AG04450 (cell line): ENCODE data around the gene ARL3. TPM values are rescaled to one million over a fixed set of nuclear protein-coding genes. Genes with fewer than 3 reads are reported as not detected.
A peak's percentile ranks its signal among the peaks of the same experiment; 100 is the strongest.

Experiments used
- CTCF ChIA-PET: fragments of 300-600, 350-600 bp; formaldehyde crosslinking; extraction: SDS; loops from one replicate; lab custom pipeline; 2022; ENCODE audit warnings: antibody characterized with exemption, inconsistent platforms; lab: Charles Lee
- POLR2A ChIA-PET: fragments of 350-600 bp; formaldehyde crosslinking; extraction: SDS; loops from one replicate; lab custom pipeline; 2021; ENCODE audit warnings: antibody characterized with exemption, inconsistent platforms; lab: Yijun Ruan, JAX
- DNase-seq: peaks from one replicate; pipeline ENCODE4 v3.0.0-alpha.2; 2011; ENCODE audit warnings: low read depth, low spot score
- H3K27ac ChIP-seq: one replicate; pipeline ENCODE4 v1.5.1; 2012; ENCODE audit warnings: low read depth, low read length, control low read depth
- H3K27me3 ChIP-seq: one replicate; pipeline ENCODE4 v1.6.0; 2012; ENCODE audit warnings: low read length; ENCODE audit not compliant: control insufficient read depth, insufficient read depth
- H3K4me3 ChIP-seq: 2 replicates; pipeline ENCODE4 v1.5.1; 2011; ENCODE audit warnings: mild to moderate bottlenecking, low read depth, low read length, control low read depth
- H3K9me3 ChIP-seq: 2 replicates; pipeline ENCODE4 v1.5.1; 2012; ENCODE audit warnings: low read length; ENCODE audit not compliant: control insufficient read depth, insufficient read depth
- polyA plus RNA-seq: library from polyadenylated mRNA; depleted of rRNA; stranded (reverse); fragments of >200 nt; gene quantifications from 2 replicates; pipeline ENCODE4 v1.2.3, GENCODE V29; 2011
- TF ChIP-seq, protein P1 (sequence below): IDR thresholded peaks from 2 replicates; pipeline ENCODE4 v1.5.1; 2011; ENCODE audit warnings: low read depth, low read length, control low read depth, inconsistent platforms

Gene ARL3
- polyA plus RNA-seq, 1 experiment = 19.2 TPM

- TF ChIP-seq, protein P1, sequence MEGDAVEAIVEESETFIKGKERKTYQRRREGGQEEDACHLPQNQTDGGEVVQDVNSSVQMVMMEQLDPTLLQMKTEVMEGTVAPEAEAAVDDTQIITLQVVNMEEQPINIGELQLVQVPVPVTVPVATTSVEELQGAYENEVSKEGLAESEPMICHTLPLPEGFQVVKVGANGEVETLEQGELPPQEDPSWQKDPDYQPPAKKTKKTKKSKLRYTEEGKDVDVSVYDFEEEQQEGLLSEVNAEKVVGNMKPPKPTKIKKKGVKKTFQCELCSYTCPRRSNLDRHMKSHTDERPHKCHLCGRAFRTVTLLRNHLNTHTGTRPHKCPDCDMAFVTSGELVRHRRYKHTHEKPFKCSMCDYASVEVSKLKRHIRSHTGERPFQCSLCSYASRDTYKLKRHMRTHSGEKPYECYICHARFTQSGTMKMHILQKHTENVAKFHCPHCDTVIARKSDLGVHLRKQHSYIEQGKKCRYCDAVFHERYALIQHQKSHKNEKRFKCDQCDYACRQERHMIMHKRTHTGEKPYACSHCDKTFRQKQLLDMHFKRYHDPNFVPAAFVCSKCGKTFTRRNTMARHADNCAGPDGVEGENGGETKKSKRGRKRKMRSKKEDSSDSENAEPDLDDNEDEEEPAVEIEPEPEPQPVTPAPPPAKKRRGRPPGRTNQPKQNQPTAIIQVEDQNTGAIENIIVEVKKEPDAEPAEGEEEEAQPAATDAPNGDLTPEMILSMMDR = no peak
- no peak overlapping the region for H3K4me3 ChIP-seq
- no peak overlapping the region for H3K27ac ChIP-seq
- no peak for DNase-seq
- no peaks in the 10 kb centered on the region for H3K27me3 ChIP-seq
- ChIA-PET CTCF (interaction anchor here (0.6 to 3.0 kb wide), 9 partner anchors 8 to 222 kb away, joined by 4 to 28 read pairs (median 8); partner anchors contain the start of genes ARL3 and SFXN2), POLR2A (interaction anchor here (6.5 kb wide), 1 partner anchor 33 kb away, joined by 71 read pairs; the partner anchor contains the start of genes ARL3 and SFXN2)
- no peaks in the 10 kb centered on the region for H3K9me3 ChIP-seq
These were observed 34.6 kb downstream of the ARL3 start for GRCh38 chr10:102679596-102679995.

DNA sequence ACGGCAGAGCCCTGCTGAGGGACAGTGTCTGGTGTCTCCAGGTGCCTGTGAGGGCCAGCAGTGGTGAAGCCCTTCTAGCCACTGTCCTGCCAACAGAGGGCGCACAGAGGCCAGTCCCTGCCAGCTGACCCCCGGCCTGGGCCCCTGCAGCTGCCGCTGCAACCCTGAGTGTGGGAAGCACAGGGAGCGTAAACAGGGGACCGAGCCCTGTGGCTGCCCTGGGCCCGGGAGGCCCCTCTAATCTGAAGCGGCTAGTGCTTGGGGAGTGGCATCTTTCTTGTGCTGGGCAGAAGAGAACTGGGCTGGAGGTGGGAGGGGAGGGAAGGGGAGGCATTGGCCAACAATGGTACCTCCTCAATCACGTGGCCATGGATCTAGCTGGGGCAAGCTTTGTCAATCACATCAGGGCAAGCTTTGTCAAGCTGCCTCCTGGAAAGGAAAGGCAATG, 35.3 kb downstream of the ARL3 start:
- Histone ChIP-seq H3K27me3 (no peaks in the 10 kb centered on the region), H3K27ac (no peak overlapping the region), H3K9me3 (no peaks in the 10 kb centered on the region), H3K4me3 (no peak overlapping the region)
- TF ChIP-seq, protein P1 = peak; percentile 85
- DNase-seq = no peak
- ChIA-PET POLR2A (interaction anchor here (0.6 to 6.5 kb wide), 3 partner anchors 33 to 86 kb away, joined by 3 to 71 read pairs (median 4); partner anchors contain the start of genes ARL3 and SFXN2), CTCF (interaction anchor here (0.6 to 3.0 kb wide), 9 partner anchors 9 to 223 kb away, joined by 3 to 28 read pairs (median 8); partner anchors contain the start of genes ARL3 and SFXN2)

DNA sequence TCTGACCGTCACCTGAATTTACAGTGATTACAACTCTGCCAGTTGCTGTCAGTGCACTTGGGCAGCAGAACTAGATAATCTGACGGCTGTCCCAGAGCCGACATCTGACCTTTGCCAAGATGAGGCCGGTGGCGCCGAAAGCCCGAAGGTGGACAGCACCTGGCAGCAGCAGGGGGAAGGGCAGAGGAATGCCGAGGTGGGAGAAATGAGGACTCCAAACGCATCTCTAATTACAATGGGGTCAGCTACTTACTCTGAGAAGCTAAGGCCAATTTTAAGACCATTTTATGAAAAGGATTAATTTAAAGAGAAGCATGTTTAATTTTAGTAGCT, 36.2 kb downstream of the ARL3 start:
- ChIA-PET POLR2A (interaction anchor here (1.2 to 6.5 kb wide), 3 partner anchors 14 to 34 kb away, joined by 5 to 71 read pairs (median 10); partner anchors contain the start of genes ARL3 and SFXN2), CTCF (interaction anchor here (0.6 to 3.0 kb wide), 12 partner anchors 9 to 224 kb away, joined by 3 to 28 read pairs (median 5); partner anchors contain the start of genes ARL3, SFXN2 and SUFU)
- no peaks in the 10 kb centered on the region for H3K9me3 ChIP-seq
- no peak for DNase-seq
- no peak overlapping the region for H3K4me3 ChIP-seq
- H3K27ac ChIP-seq = no peak overlapping the region
- no peaks in the 10 kb centered on the region for H3K27me3 ChIP-seq
- TF ChIP-seq, protein P1 = no peak

GRCh38 chr10:102677331-102678067, 36.7 kb downstream of the ARL3 start:
- CTCF ChIA-PET = interaction anchor here (0.6 to 3.0 kb wide), 12 partner anchors 8 to 224 kb away, joined by 3 to 28 read pairs (median 5); partner anchors contain the start of genes ARL3, SFXN2 and SUFU
- TF ChIP-seq, protein P1 = no peak
- no peaks in the 10 kb centered on the region for H3K9me3 ChIP-seq
- H3K27me3 ChIP-seq = no peaks in the 10 kb centered on the region
- DNase-seq = no peak
- POLR2A ChIA-PET = interaction anchor here (1.2 to 6.5 kb wide), 3 partner anchors 14 to 35 kb away, joined by 5 to 71 read pairs (median 10); partner anchors contain the start of genes ARL3 and SFXN2
- no peak overlapping the region for H3K4me3 ChIP-seq
- peak overlapping the region; percentile 92 for H3K27ac ChIP-seq
